ENCODE results near the gene TM9SF1. TPM values are rescaled to one million over a fixed set of nuclear protein-coding genes. Genes with fewer than 3 reads are reported as not detected.

TM9SF1 gene
- total RNA-seq, 4 donors from 2014 or later: 44.6 to 64.4 (median 52.9) TPM

- WGBS, 2 donors: 89 to 97% methylated on average over 11 to 15 of the region's 15 CpGs
Observed at GRCh38 chr14:24183014-24183481, 12.2 kb downstream of the TM9SF1 start.

GRCh38 chr14:24182110-24182882 is 12.9 kb downstream of the TM9SF1 start:
- TF ChIP-seq CTCF (IDR thresholded peaks at IDR 0.05) (no peak), POLR2A (IDR thresholded peaks at IDR 0.05) (no peak)
- 84 to 89% methylated on average over 12 to 14 of the region's 14 CpGs for WGBS, 2 donors
- DNase-seq (ENCODE audit: low spot score in 2 of 2): no peak
- intact Hi-C loops (cut with DNase I; ENCODE audit: low total_unique reads): no loop called here
- H3K4me3 ChIP-seq (ENCODE audit: low read depth, poor library complexity, severe bottlenecking): no peak overlapping the region

More at GRCh38 chr14:24183014-24183481, 12.2 kb downstream of the TM9SF1 start:
- intact Hi-C loops (cut with DNase I; ENCODE audit: low total_unique reads): no loop called here
- no peak for DNase-seq (ENCODE audit: low spot score in 2 of 2)
- no peak overlapping the region for H3K4me3 ChIP-seq (ENCODE audit: low read depth, poor library complexity, severe bottlenecking)
- TF ChIP-seq CTCF (IDR thresholded peaks at IDR 0.05) (no peak), POLR2A (IDR thresholded peaks at IDR 0.05) (no peak)

GRCh38 chr14:24181371-24182077 is 13.7 kb downstream of the TM9SF1 start:
- WGBS, 2 donors: 88 to 91% methylated on average over 17 to 19 of the region's 19 CpGs

GRCh38 chr14:24179961-24180796 is 15.1 kb downstream of the TM9SF1 start:
- DNase-seq (ENCODE audit: low spot score in 2 of 2): no peak
- H3K4me3 ChIP-seq (ENCODE audit: low read depth, poor library complexity, severe bottlenecking): no peak overlapping the region
- 58 to 63% methylated on average over 16 to 18 of the region's 18 CpGs for WGBS, 2 donors
- TF ChIP-seq POLR2A (IDR thresholded peaks at IDR 0.05) (no peak), CTCF (IDR thresholded peaks at IDR 0.05) (no peak)
- intact Hi-C loops (cut with DNase I; ENCODE audit: low total_unique reads): no loop called here

More at GRCh38 chr14:24181371-24182077, 13.7 kb downstream of the TM9SF1 start:
- H3K4me3 ChIP-seq (ENCODE audit: low read depth, poor library complexity, severe bottlenecking): no peak overlapping the region
- DNase-seq (ENCODE audit: low spot score in 2 of 2): no peak
- no peak for TF ChIP-seq POLR2A (IDR thresholded peaks at IDR 0.05)
- no peak for TF ChIP-seq CTCF (IDR thresholded peaks at IDR 0.05)
- intact Hi-C loops (cut with DNase I; ENCODE audit: low total_unique reads): no loop called here

- intact Hi-C loops (cut with DNase I; ENCODE audit: low total_unique reads): no loop called here
- WGBS, 2 donors: 87 to 89% methylated on average over 12 to 13 of the region's 14 CpGs
- H3K4me3 ChIP-seq (ENCODE audit: low read depth, poor library complexity, severe bottlenecking): no peak overlapping the region
- no peak for DNase-seq (ENCODE audit: low spot score in 2 of 2)
- TF ChIP-seq POLR2A (IDR thresholded peaks at IDR 0.05) (no peak), CTCF (IDR thresholded peaks at IDR 0.05) (no peak)
Observed at GRCh38 chr14:24179294-24179960, 15.8 kb downstream of the TM9SF1 start.

All from lower leg skin (tissue), 4 donors.